Myocyte (in vitro differentiated cells): Measurements from ENCODE around the gene PALM. TPM values are rescaled to one million over a fixed set of nuclear protein-coding genes. Genes with fewer than 3 reads are reported as not detected.
"Not testable (repeated sequence)": the region's sequence is repeated elsewhere in the genome, so short reads cannot be mapped to it uniquely, and the experiment has no call there.

Experiments
- DNase-seq: peaks from one replicate; pipeline ENCODE4 v3.0.0-alpha.2; 2012; ENCODE audit warnings: low read depth
- total RNA-seq: library from RNA; depleted of rRNA; stranded (reverse); fragments of >200 nt; gene quantifications from 2 replicates; pipeline ENCODE4 v1.2.3, GENCODE V29; 2014

Gene PALM
- total RNA-seq, 1 donor from 2014 or later: 4.8 TPM

- DNase-seq: no peak
These were observed 4.9 kb upstream of the PALM start for GRCh38 chr19:703651-704446.

GRCh38 chr19:704447-704741, 4.3 kb upstream of the PALM start:
- DNase-seq: no peak

GRCh38 chr19:709196-709964, 645 bp downstream of the PALM start:
- DNase-seq: no peak

- DNase-seq: no peak
These were observed 1.3 kb downstream of the PALM start for GRCh38 chr19:709965-710571.

- DNase-seq: no peak
These were observed 2.0 kb downstream of the PALM start for GRCh38 chr19:710767-711166.

- DNase-seq: no peak
These were observed 2.5 kb downstream of the PALM start for GRCh38 chr19:711254-711653.

- no peak for DNase-seq
These were observed 6.6 kb downstream of the PALM start for GRCh38 chr19:715347-715746.

GRCh38 chr19:718251-718951, 9.7 kb downstream of the PALM start:
- no peak for DNase-seq

- no peak for DNase-seq
These were observed 10.3 kb downstream of the PALM start for GRCh38 chr19:718991-719512.

- no peak for DNase-seq
These were observed 11.1 kb downstream of the PALM start for GRCh38 chr19:719636-720344.

GRCh38 chr19:720345-721160, 11.8 kb downstream of the PALM start:
- no peak for DNase-seq

- DNase-seq: no peak
These were observed 13.9 kb downstream of the PALM start for GRCh38 chr19:722553-723101.

- no peak for DNase-seq
These were observed 14.5 kb downstream of the PALM start for GRCh38 chr19:723247-723646.

GRCh38 chr19:723714-724113, 15.0 kb downstream of the PALM start:
- no peak for DNase-seq

GRCh38 chr19:725461-726089, 16.8 kb downstream of the PALM start:
- no peak for DNase-seq

GRCh38 chr19:726993-727956, 18.5 kb downstream of the PALM start:
- no peak for DNase-seq

- DNase-seq: no peak
These were observed 19.3 kb downstream of the PALM start for GRCh38 chr19:728011-728410.

GRCh38 chr19:729564-729963, 20.8 kb downstream of the PALM start:
- not testable (repeated sequence) for DNase-seq
